Sigmoid colon (tissue), 7 donors: ENCODE data around the gene ULK3. TPM values are rescaled to one million over a fixed set of nuclear protein-coding genes. Genes with fewer than 3 reads are reported as not detected.
A peak's percentile ranks its signal among the peaks of the same experiment; 100 is the strongest.

ENCODE experiments used
- DNase-seq: peaks from one replicate; pipeline ENCODE4 v3.0.0-alpha.2; 2019
- H3K27ac ChIP-seq, 4 donors: fragments of 200-600 bp; sonication (generic); one replicate each; pipeline ENCODE4 v1.5.1; 2016 to 2019; ENCODE audit warnings: mild to moderate bottlenecking in 1 of 4
- H3K27me3 ChIP-seq, 3 donors: fragments of 200-600 bp; sonication (generic); one replicate each; pipeline ENCODE4 v1.5.1; 2019; ENCODE audit warnings: mild to moderate bottlenecking in 1 of 3
- H3K36me3 ChIP-seq, 4 donors: fragments of 200-600 bp; sonication (generic); one replicate each; pipeline ENCODE4 v1.5.1; 2016 to 2019
- H3K4me1 ChIP-seq, 4 donors: fragments of 200-600 bp; sonication (generic); one replicate each; pipeline ENCODE4 v1.5.1; 2017 to 2019
- H3K4me3 ChIP-seq, 4 donors: fragments of 200-600 bp; sonication (generic); one replicate each; pipeline ENCODE4 v1.5.1; 2017 to 2019; ENCODE audit warnings: mild to moderate bottlenecking in 2 of 4, moderate library complexity in 1 of 4
- H3K9me3 ChIP-seq, 4 donors: fragments of 200-600 bp in 3 of 4; sonication (generic) in 3 of 4; one replicate each; pipeline versions ENCODE4 v1.5.1 to v1.6.1; 2013 to 2019
- CTCF ChIP-seq, 4 experiments: fragments of 450-650 bp in 3 of 4; fragments of 200-600 bp in 1 of 4; IDR thresholded peaks; one replicate each; pipeline ENCODE4 v1.5.1; 2016 to 2019; ENCODE audit warnings: antibody characterized with exemption in 4 of 4, mild to moderate bottlenecking in 3 of 4, moderate library complexity in 2 of 4
- EP300 ChIP-seq, 4 donors: sonication (generic); formaldehyde crosslinking; IDR thresholded peaks; one replicate each; pipeline ENCODE4 v1.6.1; 2017; ENCODE audit warnings: antibody characterized with exemption in 4 of 4
- POLR2A ChIP-seq, 2 donors: fragments of 450-650 bp; IDR thresholded peaks; one replicate each; pipeline ENCODE4 v1.6.1; 2016; ENCODE audit warnings: antibody characterized with exemption in 2 of 2, mild to moderate bottlenecking in 2 of 2, moderate library complexity in 2 of 2
- POLR2AphosphoS5 ChIP-seq, 4 donors: sonication (generic); formaldehyde crosslinking; IDR thresholded peaks; one replicate each; pipeline ENCODE4 v1.6.1; 2017; ENCODE audit warnings: antibody characterized with exemption in 4 of 4
- WGBS, 2 donors: extraction: QIAGEN DNeasy Blood & Tissue Kit; methylation state at CpG; one replicate each; pipeline ENCODE4 v1.1.7; 2013; 5-methylcytosine and 5-hydroxymethylcytosine counted together
- intact Hi-C: fragments of 100-400 bp; cut with DNase I; formaldehyde crosslinking; loops from one replicate; pipeline ENCODE4 v1.15.1; 2023
- polyA plus RNA-seq, 3 donors: library from polyadenylated mRNA; stranded (reverse); fragments of 200-250 nt; gene quantifications; one replicate each; pipeline ENCODE4 v1.2.3, GENCODE V29; 2013
- total RNA-seq, 4 donors: library from RNA; depleted of rRNA; stranded (reverse); fragments of >200 nt; gene quantifications; one replicate each; pipeline ENCODE4 v1.1.0, GENCODE V29; 2016
- donor health status: healthy with polysubstance abuse.
- donor health status: Bipolar disorder and iron deficiency.
- donor health status: healthy.

ULK3 gene
- total and polyA plus RNA-seq, 7 donors, result 21.1 to 48.6 (median 46.8) TPM

DNA sequence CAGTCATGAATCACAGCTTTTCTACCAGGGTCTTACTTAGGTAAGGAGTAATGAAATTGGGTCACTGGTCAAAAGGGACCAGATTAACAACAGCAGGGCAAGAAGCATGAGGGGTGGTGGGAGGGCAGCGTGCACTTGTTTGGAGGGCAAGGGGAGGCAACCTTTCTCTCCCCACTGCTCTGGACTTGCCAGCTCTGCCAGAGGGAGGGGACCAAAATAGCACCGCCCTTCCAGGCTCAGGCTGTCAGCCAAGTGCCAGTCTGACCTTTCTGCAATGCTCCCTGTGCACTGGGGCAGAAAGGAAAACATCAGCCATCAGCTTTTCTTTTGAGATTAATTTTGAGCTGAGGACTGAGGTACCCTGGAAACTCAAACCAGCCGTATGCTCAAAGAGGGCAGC lies 4.5 kb upstream of the ULK3 start:
- no peak overlapping the region for H3K27ac ChIP-seq
- H3K27me3 ChIP-seq, result no peaks in the 10 kb centered on the region
- H3K36me3 ChIP-seq, result peaks cover 8 to 77% (median 50%) of the 10 kb centered on the region in 4 donors

GRCh38 chr15:74845581-74845980 lies 2.6 kb upstream of the ULK3 start:
- TF ChIP-seq POLR2AphosphoS5 (IDR thresholded peaks at IDR 0.05) (no peak), CTCF (IDR thresholded peaks at IDR 0.05) (no peak), EP300 (IDR thresholded peaks at IDR 0.05) (no peak), POLR2A (IDR thresholded peaks at IDR 0.05) (no peak)
- H3K4me1 ChIP-seq, result peaks cover 0 to 32% (median 23%) of the 10 kb centered on the region in 4 donors
- intact Hi-C loops, result no loop called here
- no peaks in the 10 kb centered on the region for H3K27me3 ChIP-seq
- WGBS, 2 donors, result 66 to 89% methylated on average over 4 of the region's 4 CpGs
- peaks cover 0 to 62% (median 32%) of the 10 kb centered on the region in 4 donors for H3K36me3 ChIP-seq
- no peak for DNase-seq
- no peak overlapping the region for H3K27ac ChIP-seq
- no peaks in the 10 kb centered on the region for H3K9me3 ChIP-seq
- no peak overlapping the region for H3K4me3 ChIP-seq

More for the DNA sequence above, 4.5 kb upstream of the ULK3 start:
- no peak overlapping the region for H3K4me3 ChIP-seq
- no peaks in the 10 kb centered on the region for H3K9me3 ChIP-seq
- 74 to 89% methylated on average over 3 of the region's 3 CpGs for WGBS, 2 donors
- TF ChIP-seq EP300 (IDR thresholded peaks at IDR 0.05), result no peak
- no peak for TF ChIP-seq POLR2AphosphoS5 (IDR thresholded peaks at IDR 0.05)
- TF ChIP-seq CTCF (IDR thresholded peaks at IDR 0.05), result no peak
- no peak for TF ChIP-seq POLR2A (IDR thresholded peaks at IDR 0.05)
- no peak for DNase-seq
- intact Hi-C loops, result no loop called here
- H3K4me1 ChIP-seq, result peaks cover 0 to 18% (median 13%) of the 10 kb centered on the region in 4 donors

- H3K36me3 ChIP-seq, result peaks cover 0 to 62% (median 29%) of the 10 kb centered on the region in 4 donors
- H3K4me3 ChIP-seq, result no peak overlapping the region
- H3K9me3 ChIP-seq, result no peaks in the 10 kb centered on the region
- WGBS, 2 donors, result 51 to 61% methylated on average over 5 of the region's 5 CpGs
- H3K27me3 ChIP-seq, result no peaks in the 10 kb centered on the region
- peaks cover 0 to 32% (median 23%) of the 10 kb centered on the region in 4 donors for H3K4me1 ChIP-seq
- TF ChIP-seq CTCF (IDR thresholded peaks at IDR 0.05) (no peak), EP300 (IDR thresholded peaks at IDR 0.05) (no peak), POLR2A (IDR thresholded peaks at IDR 0.05) (no peak), POLR2AphosphoS5 (IDR thresholded peaks at IDR 0.05) (no peak)
- no peak for DNase-seq
- intact Hi-C loops, result no loop called here
- peak overlapping the region in 1 of 4 donors; percentile 23 for H3K27ac ChIP-seq
Observed at GRCh38 chr15:74845208-74845568, 2.2 kb upstream of the ULK3 start.

DNA sequence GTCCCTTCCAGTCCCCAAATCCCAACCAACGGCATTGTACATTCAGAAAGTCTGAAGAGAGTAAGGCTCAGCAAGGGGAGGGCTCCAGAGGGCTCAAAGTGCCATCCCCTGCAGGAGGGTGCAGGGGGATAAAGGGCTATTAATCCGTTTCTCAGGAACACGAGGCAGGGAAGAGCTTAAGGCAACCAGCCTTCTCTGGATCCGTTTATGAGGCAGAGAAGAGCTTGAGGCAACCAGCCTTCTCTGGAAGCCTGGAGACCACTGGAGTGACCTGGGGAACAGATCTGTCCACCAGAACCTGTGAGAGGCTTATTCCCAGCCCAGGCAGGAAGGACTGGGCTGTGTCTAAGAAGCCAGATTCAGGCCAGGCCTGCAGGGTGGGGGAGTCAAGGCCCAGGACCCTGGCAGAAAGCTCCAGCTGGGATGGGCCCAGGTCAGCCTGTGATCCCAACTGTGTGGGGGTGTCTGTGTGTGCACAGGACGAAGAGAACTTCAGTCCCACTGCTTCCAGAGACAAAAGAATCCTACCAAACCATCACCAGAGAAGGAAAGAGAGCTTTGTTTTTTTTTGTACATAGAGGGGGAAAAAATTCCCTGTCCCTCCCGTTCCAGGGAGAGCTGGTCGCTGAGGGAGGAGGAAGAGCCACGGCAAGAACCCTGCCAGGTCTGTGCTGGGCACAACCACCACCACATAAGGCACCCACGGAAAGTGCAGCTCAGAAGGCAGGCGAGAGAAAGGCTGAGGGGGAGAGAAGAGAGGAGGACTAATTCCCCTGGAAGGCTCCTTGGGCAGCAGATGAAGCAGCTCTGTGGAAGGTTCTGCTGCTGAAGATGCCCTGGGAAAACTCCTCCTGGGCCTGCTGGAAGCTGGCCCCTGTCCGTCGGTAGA lies 1.6 kb upstream of the ULK3 start:
- Histone ChIP-seq H3K36me3 (peaks cover 0 to 62% (median 25%) of the 10 kb centered on the region in 4 donors), H3K4me1 (peaks cover 0 to 32% (median 23%) of the 10 kb centered on the region in 4 donors)

More for the DNA sequence above, 1.6 kb upstream of the ULK3 start:
- no peak for TF ChIP-seq EP300 (IDR thresholded peaks at IDR 0.05)
- TF ChIP-seq POLR2A (IDR thresholded peaks at IDR 0.05), result no peak
- no peak for TF ChIP-seq POLR2AphosphoS5 (IDR thresholded peaks at IDR 0.05)
- TF ChIP-seq CTCF (IDR thresholded peaks at IDR 0.05), result no peak
- intact Hi-C loops, result loop anchor here (5.0 kb wide), 2 partner anchors 98 to 113 kb away; partner anchors contain the start of gene RPP25
- Histone ChIP-seq H3K27ac (peak overlapping the region; percentile 23 to 88 (median 85)), H3K9me3 (no peaks in the 10 kb centered on the region), H3K27me3 (no peaks in the 10 kb centered on the region), H3K4me3 (no peak overlapping the region)
- no peak for DNase-seq
- 70 to 71% methylated on average over 12 of the region's 12 CpGs for WGBS, 2 donors
